Psoas muscle (tissue), 8 donors: Measurements from ENCODE around the gene MYMX. TPM values are rescaled to one million over a fixed set of nuclear protein-coding genes. Genes with fewer than 3 reads are reported as not detected.
"Not testable (repeated sequence)": the region's sequence is repeated elsewhere in the genome, so short reads cannot be mapped to it uniquely, and the experiment has no call there.

ENCODE experiments used
- ATAC-seq, 4 donors: fragments of 200-7000 bp; cut with Tn5 transposase; one replicate each; pipeline ENCODE4 v1.9.1; 2020; ENCODE audit warnings: moderate library complexity in 3 of 4, mild to moderate bottlenecking in 2 of 4
- DNase-seq, 2 donors: peaks; one replicate each; pipeline ENCODE4 v3.0.0-alpha.2; 2020
- H3K27ac ChIP-seq: fragments of 200-600 bp; one replicate; pipeline ENCODE4 v1.8.0; 2022
- H3K27me3 ChIP-seq, 3 donors: fragments of 200-600 bp in 1 of 3; one replicate each; pipeline versions ENCODE4 v1.6.1 to v1.8.0; 2013 to 2022; ENCODE audit warnings: low read length in 2 of 3, mild to moderate bottlenecking in 2 of 3, moderate library complexity in 1 of 3; ENCODE audit not compliant: insufficient read depth in 3 of 3
- H3K36me3 ChIP-seq, 2 donors: fragments of 200-600 bp in 1 of 2; one replicate each; pipeline versions ENCODE4 v1.6.1 to v1.8.0; 2013 to 2022; ENCODE audit warnings: low read depth in 1 of 2, mild to moderate bottlenecking in 1 of 2, moderate library complexity in 1 of 2; ENCODE audit not compliant: insufficient read depth in 1 of 2
- H3K4me1 ChIP-seq: fragments of 200-600 bp; one replicate; pipeline ENCODE4 v1.8.0; 2022
- H3K4me3 ChIP-seq: fragments of 200-600 bp; one replicate; pipeline ENCODE4 v1.8.0; 2022; ENCODE audit warnings: mild to moderate bottlenecking
- H3K9me3 ChIP-seq: fragments of 200-600 bp; one replicate; pipeline ENCODE4 v1.8.0; 2022
- WGBS, 3 donors: extraction: QIAGEN DNeasy Blood & Tissue Kit; methylation state at CpG; one replicate each; pipeline versions ENCODE4 v1.1.6 to v1.1.7; 2013; 5-methylcytosine and 5-hydroxymethylcytosine counted together
- intact Hi-C, 2 donors: fragments of 100-400 bp; cut with DNase I; formaldehyde crosslinking; loops; one replicate each; pipeline versions ENCODE4 v1.11.0 to v1.14.2; 2022
- polyA plus RNA-seq, 3 donors: library from polyadenylated mRNA; stranded (reverse); fragments of 200-250 nt; gene quantifications; one replicate each; pipeline ENCODE4 v1.2.3, GENCODE V29; 2013
- total RNA-seq, 4 donors: library from RNA; stranded (reverse); fragmentation: NEBNext Ultra II Directional in 2 of 4; extraction: Animal tissue kit (Norgen Biotek cat#: 25700) in 2 of 4; gene quantifications; one replicate each; pipeline versions ENCODE4 v1.2.1 to v1.2.4, GENCODE V29; 2021 to 2023
- TF ChIP-seq, protein P1 (sequence below): fragments of 200-600 bp; IDR thresholded peaks from one replicate; pipeline ENCODE4 v1.8.0; 2022; ENCODE audit warnings: antibody characterized with exemption
- donor health status: healthy with polysubstance abuse.
- donor health status: DM: no; HTN: no; CAD: no; lungs with moderate emphysema.
- donor health status: Bipolar disorder and iron deficiency.
- donor health status: healthy.
- donor health status: DM: yes; HTN: yes; CAD: no.
- donor health status: DM: no; HTN: no; CAD: no.
- donor health status: DM: no; HTN: no; CAD: no.
- donor health status: DM: yes; HTN: yes; CAD: no.

MYMX gene
- total and polyA plus RNA-seq, 7 donors, result 0.09 to 0.61 (median 0.36) TPM; not detected in 2

DNA sequence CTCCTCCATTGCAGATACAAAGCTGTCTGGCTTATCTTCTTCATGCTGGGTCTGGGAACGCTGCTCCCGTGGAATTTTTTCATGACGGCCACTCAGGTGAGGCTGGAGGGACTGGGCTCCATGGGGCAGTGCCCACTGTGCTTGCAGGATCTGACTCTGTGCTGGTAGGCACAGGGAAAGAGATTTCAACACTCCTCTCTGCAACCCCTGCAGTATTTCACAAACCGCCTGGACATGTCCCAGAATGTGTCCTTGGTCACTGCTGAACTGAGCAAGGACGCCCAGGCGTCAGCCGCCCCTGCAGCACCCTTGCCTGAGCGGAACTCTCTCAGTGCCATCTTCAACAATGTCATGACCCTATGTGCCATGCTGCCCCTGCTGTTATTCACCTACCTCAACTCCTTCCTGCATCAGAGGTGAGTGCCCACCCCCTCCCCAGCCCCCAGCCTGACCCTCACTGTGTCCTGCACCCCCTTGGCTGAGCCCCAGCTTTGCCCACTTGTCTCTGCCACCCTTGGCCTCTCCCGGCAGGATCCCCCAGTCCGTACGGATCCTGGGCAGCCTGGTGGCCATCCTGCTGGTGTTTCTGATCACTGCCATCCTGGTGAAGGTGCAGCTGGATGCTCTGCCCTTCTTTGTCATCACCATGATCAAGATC, 12.8 kb downstream of the MYMX start:
- intact Hi-C loops, result loop anchor here in 1 of 2 donors (5.0 kb wide), 1 partner anchor 127 kb away; no protein-coding TSS in a partner anchor
- Histone ChIP-seq H3K9me3 (no peaks in the 10 kb centered on the region), H3K27me3 (no peaks in the 10 kb centered on the region), H3K27ac (peak overlapping the region; percentile 87), H3K4me3 (peak overlapping the region; percentile 71), H3K4me1 (peaks cover 73% of the 10 kb centered on the region), H3K36me3 (peaks cover 2 to 40% of the 10 kb centered on the region in 2 donors)
- ATAC-seq, result peak; percentile 71 to 79 (median 78)
- 50 to 61% (median 55%) methylated on average over 10 to 11 of the region's 11 CpGs for WGBS, 3 donors
- TF ChIP-seq, protein P1, sequence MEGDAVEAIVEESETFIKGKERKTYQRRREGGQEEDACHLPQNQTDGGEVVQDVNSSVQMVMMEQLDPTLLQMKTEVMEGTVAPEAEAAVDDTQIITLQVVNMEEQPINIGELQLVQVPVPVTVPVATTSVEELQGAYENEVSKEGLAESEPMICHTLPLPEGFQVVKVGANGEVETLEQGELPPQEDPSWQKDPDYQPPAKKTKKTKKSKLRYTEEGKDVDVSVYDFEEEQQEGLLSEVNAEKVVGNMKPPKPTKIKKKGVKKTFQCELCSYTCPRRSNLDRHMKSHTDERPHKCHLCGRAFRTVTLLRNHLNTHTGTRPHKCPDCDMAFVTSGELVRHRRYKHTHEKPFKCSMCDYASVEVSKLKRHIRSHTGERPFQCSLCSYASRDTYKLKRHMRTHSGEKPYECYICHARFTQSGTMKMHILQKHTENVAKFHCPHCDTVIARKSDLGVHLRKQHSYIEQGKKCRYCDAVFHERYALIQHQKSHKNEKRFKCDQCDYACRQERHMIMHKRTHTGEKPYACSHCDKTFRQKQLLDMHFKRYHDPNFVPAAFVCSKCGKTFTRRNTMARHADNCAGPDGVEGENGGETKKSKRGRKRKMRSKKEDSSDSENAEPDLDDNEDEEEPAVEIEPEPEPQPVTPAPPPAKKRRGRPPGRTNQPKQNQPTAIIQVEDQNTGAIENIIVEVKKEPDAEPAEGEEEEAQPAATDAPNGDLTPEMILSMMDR, result no peak
- DNase-seq, result peak; percentile 72 to 88

DNA sequence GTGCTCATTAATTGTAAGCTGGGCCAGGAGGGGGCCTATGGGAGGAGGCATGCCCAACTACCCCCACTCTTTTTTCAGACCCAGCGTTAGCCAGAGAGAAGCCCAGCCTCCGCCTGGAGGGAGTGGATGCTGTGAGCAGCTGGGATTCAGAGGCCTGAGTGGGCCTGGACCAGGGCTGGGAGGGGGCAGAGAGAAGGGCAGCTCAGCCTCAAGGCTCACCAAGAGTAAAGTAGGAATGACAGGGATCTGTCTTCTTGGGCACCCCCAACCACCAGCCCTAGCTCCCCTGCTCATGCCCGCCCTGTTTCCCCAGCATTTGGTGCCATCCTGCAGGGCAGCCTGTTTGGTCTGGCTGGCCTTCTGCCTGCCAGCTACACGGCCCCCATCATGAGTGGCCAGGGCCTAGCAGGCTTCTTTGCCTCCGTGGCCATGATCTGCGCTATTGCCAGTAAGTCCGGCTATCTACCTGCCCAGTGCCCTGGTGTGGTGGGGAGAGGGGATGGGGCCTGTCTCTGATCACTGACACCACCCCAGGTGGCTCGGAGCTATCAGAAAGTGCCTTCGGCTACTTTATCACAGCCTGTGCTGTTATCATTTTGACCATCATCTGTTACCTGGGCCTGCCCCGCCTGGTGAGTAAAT, 13.4 kb downstream of the MYMX start:
- DNase-seq (no peak), ATAC-seq (no peak)
- TF ChIP-seq, protein P1, result no peak
- intact Hi-C loops, result no loop called here
- H3K27me3 ChIP-seq, result no peaks in the 10 kb centered on the region
- H3K27ac ChIP-seq, result peak overlapping the region; percentile 87
- 84 to 89% (median 86%) methylated on average over 9 to 10 of the region's 10 CpGs for WGBS, 3 donors
- peaks cover 2 to 40% of the 10 kb centered on the region in 2 donors for H3K36me3 ChIP-seq
- peaks cover 73% of the 10 kb centered on the region for H3K4me1 ChIP-seq
- no peaks in the 10 kb centered on the region for H3K9me3 ChIP-seq
- H3K4me3 ChIP-seq, result peak overlapping the region; percentile 71

DNA sequence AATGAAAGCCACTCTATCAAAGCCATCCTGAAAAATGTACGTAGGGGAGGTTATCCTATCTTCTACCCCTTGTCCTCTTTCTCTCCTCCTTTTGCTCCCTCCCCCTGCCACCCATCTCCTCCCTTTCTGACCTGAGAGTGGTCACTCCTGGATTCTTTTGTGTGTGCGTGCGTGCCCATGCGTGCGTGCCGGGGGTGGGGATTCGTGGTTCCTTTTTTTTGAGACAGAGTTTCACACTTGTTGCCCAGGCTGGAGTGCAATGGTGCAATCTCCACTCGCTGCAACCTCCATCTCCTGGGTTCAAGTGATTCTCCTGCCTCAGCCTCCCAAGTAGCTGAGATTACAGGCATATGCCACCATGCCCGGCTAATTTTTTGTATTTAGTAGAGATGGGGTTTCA, 14.7 kb downstream of the MYMX start:
- 89 to 93% (median 90%) methylated on average over 9 of the region's 9 CpGs for WGBS, 3 donors
- ATAC-seq, DNase-seq, H3K4me3 ChIP-seq, H3K27me3 ChIP-seq, intact Hi-C loops, H3K9me3 ChIP-seq: not testable (repeated sequence)
- Histone ChIP-seq H3K36me3 (peaks cover 2 to 40% of the 10 kb centered on the region in 2 donors), H3K27ac (peak overlapping the region; percentile 87), H3K4me1 (peaks cover 70% of the 10 kb centered on the region)

DNA sequence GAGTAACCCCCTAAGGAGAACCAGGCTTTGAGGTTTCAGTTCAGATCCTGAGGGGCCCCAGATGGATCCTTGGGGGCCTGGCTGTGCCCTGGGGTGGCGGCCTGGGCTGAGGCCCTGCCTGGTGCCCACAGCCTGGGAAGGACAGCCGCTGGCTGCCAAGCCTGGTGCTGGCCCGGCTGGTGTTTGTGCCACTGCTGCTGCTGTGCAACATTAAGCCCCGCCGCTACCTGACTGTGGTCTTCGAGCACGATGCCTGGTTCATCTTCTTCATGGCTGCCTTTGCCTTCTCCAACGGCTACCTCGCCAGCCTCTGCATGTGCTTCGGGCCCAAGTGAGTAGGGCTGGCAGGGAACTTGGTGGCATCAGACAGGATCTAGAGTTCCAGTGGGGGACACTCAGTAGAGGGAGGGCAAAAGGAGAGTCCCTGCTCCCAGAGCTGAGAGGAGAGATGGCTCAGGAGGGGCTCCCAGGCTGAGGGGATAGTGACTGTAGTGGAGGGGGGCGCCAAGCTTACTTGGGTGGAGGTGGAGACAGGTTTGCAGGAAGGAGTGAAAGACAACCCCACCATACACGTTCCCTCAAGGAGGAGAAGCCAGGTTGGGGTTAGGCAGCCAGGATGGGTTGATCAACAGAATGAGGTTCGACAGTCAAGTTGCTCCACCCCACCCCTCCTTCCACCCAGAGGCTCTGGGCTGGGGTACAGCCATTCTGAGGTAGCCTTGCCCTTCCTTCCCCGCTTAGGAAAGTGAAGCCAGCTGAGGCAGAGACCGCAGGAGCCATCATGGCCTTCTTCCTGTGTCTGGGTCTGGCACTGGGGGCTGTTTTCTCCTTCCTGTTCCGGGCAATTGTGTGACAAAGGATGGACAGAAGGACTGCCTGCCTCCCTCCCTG, 16.2 kb downstream of the MYMX start:
- Histone ChIP-seq H3K4me3 (no peak overlapping the region), H3K27me3 (no peaks in the 10 kb centered on the region), H3K36me3 (peaks cover 2 to 40% of the 10 kb centered on the region in 2 donors), H3K4me1 (peaks cover 65% of the 10 kb centered on the region), H3K9me3 (no peaks in the 10 kb centered on the region), H3K27ac (peak overlapping the region; percentile 96)
- 39 to 59% (median 53%) methylated on average over 16 of the region's 16 CpGs for WGBS, 3 donors
- DNase-seq, result peak in 1 of 2 donors; percentile 34
- intact Hi-C loops, result no loop called here
- TF ChIP-seq, protein P1, result no peak
- ATAC-seq, result no peak
